Keratinocyte (primary cell): ENCODE results near the gene GRK5. TPM values are rescaled to one million over a fixed set of nuclear protein-coding genes. Genes with fewer than 3 reads are reported as not detected.

ENCODE experiments used
- DNase-seq: peaks from one replicate; pipeline ENCODE4 v3.0.0-alpha.2; 2011; ENCODE audit warnings: low read depth, missing footprints, low spot score
- FAIRE-seq: peaks from 2 replicates; lab custom pipeline; 2011; peaks lifted over from hg19 to GRCh38; lab: Jason Lieb, UNC
- H2AFZ ChIP-seq: 2 replicates; pipeline ENCODE4 v1.6.0; 2012; ENCODE audit warnings: low read length, control low read depth, inconsistent platforms; ENCODE audit not compliant: control insufficient read depth
- H3K27ac ChIP-seq: 2 replicates; pipeline ENCODE4 v1.5.1; 2011; ENCODE audit warnings: low read length; ENCODE audit not compliant: control insufficient read depth, insufficient read depth
- H3K27me3 ChIP-seq: 3 replicates; pipeline ENCODE4 v1.6.0; 2011; ENCODE audit warnings: low read length; ENCODE audit not compliant: control insufficient read depth, insufficient read depth; ENCODE audit errors: extremely low read depth
- H3K36me3 ChIP-seq, 2 experiments: 2 replicates in 1 of 2; 3 replicates in 1 of 2; pipeline ENCODE4 v1.5.1; 2011; ENCODE audit warnings: low read length in 2 of 2, mild to moderate bottlenecking in 1 of 2; ENCODE audit not compliant: control insufficient read depth in 2 of 2, insufficient read depth in 2 of 2; ENCODE audit errors: extremely low read depth in 1 of 2
- H3K4me1 ChIP-seq: 3 replicates; pipeline ENCODE4 v1.5.1; 2011; ENCODE audit warnings: low read length; ENCODE audit not compliant: control insufficient read depth, insufficient read depth; ENCODE audit errors: extremely low read depth
- H3K4me2 ChIP-seq: 3 replicates; pipeline ENCODE4 v1.6.0; 2011; ENCODE audit warnings: low read depth, low read length; ENCODE audit not compliant: control insufficient read depth, insufficient read depth; ENCODE audit errors: extremely low read depth
- H3K4me3 ChIP-seq, 3 experiments: fragments of 200-600 bp in 1 of 3; sonication (generic) in 1 of 3; 2 replicates in 2 of 3; 3 replicates in 1 of 3; pipeline ENCODE4 v1.5.1; 2011 to 2016; ENCODE audit warnings: low read length in 3 of 3, mild to moderate bottlenecking in 3 of 3, control low read depth in 2 of 3, inconsistent platforms in 1 of 3, low read depth in 1 of 3, mixed read lengths in 1 of 3, mixed run types in 1 of 3, moderate library complexity in 1 of 3; ENCODE audit not compliant: control insufficient read depth in 2 of 3, insufficient read depth in 2 of 3; ENCODE audit errors: extremely low read depth in 1 of 3
- H3K79me2 ChIP-seq: 2 replicates; pipeline ENCODE4 v1.6.0; 2012; ENCODE audit warnings: low read length; ENCODE audit not compliant: control insufficient read depth, insufficient read depth
- H3K9ac ChIP-seq: 3 replicates; pipeline ENCODE4 v1.6.0; 2011; ENCODE audit warnings: low read length; ENCODE audit not compliant: control insufficient read depth, insufficient read depth; ENCODE audit errors: extremely low read depth
- H3K9me1 ChIP-seq: 3 replicates; pipeline ENCODE4 v1.6.0; 2011; ENCODE audit warnings: low read length; ENCODE audit not compliant: control insufficient read depth, insufficient read depth; ENCODE audit errors: extremely low read depth
- H3K9me3 ChIP-seq: 2 replicates; pipeline ENCODE4 v1.5.1; 2012; ENCODE audit warnings: low read depth, low read length; ENCODE audit not compliant: control insufficient read depth
- H4K20me1 ChIP-seq: 3 replicates; pipeline ENCODE4 v1.6.0; 2011; ENCODE audit warnings: low read length; ENCODE audit not compliant: control insufficient read depth, insufficient read depth; ENCODE audit errors: extremely low read depth
- EZH2 ChIP-seq: IDR thresholded peaks from one replicate; pipeline ENCODE4 v1.6.1; 2012; ENCODE audit warnings: inconsistent platforms, mild to moderate bottlenecking, low read length, moderate library complexity
- dilution Hi-C: fragments of 300-500 bp; cut with MboI; formaldehyde crosslinking; loops from one replicate; pipeline ENCODE4 v1.7.0; 2020; ENCODE audit warnings: low sequenced_read_pairs; ENCODE audit not compliant: extremely low pct_ligation_motif_present
- polyA plus RNA-seq, 5 experiments: library from polyadenylated mRNA; depleted of rRNA in 3 of 5; stranded (reverse) in 3 of 5; stranded (forward) in 1 of 5; unstranded in 1 of 5; fragments of >200 nt; gene quantifications; 1 replicate in 1 of 5; 2 replicates in 3 of 5; 3 replicates in 1 of 5; pipeline versions ENCODE4 v1.2.1 to v1.2.3, GENCODE V29; 2011 to 2012; ENCODE audit warnings: missing spikeins in 2 of 5, low read depth in 1 of 5, low replicate concordance in 1 of 5
- TF ChIP-seq, protein P1 (sequence below), 3 experiments: IDR thresholded peaks in 1 of 3; conservative IDR thresholded peaks in 1 of 3; optimal IDR thresholded peaks in 1 of 3; 2 replicates in 2 of 3; 3 replicates in 1 of 3; pipeline versions ENCODE3 to v1.5.1; 2011; ENCODE audit warnings: low read length in 3 of 3, mild to moderate bottlenecking in 3 of 3, moderate library complexity in 2 of 3, control low read depth in 1 of 3, inconsistent platforms in 1 of 3; ENCODE audit not compliant: insufficient read depth in 2 of 3; ENCODE audit errors: extremely low read depth in 1 of 3

The GRK5 gene
- polyA plus RNA-seq, 1 donor (not counting 4 experiments of a cell fraction or from before 2014, with no cell fraction given), result 7.6 TPM

DNA sequence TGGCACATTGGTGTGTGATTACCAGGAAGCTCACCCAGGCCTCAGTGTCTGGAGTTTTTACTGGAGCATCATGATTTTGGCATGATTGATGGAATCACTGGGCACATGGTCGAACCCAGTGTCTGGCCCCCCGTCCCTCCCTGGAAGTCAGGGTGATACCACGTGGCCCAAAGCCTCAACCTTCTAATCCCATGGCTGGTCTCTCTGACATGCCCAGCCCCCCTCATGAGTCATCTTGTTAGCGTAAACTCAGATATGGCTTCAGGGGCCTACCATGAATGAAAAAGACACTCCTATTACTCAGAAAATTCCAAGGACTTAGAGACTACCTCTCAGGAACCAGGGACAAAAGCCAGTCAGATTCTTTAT is 109.3 kb downstream of the GRK5 start:
- Histone ChIP-seq H2AFZ (no peak overlapping the region), H3K9me3 (no peaks in the 10 kb centered on the region), H4K20me1 (no peaks in the 10 kb centered on the region), H3K9ac (no peak overlapping the region), H3K4me2 (peak overlapping the region; percentile 6), H3K27ac (peak overlapping the region; percentile 59), H3K27me3 (no peaks in the 10 kb centered on the region), H3K4me1 (peaks cover 30% of the 10 kb centered on the region), H3K4me3 (no peak overlapping the region), H3K36me3 (peaks cover 0 to 2% of the 10 kb centered on the region in 2 experiments), H3K79me2 (peaks cover 2% of the 10 kb centered on the region), H3K9me1 (peaks cover 6% of the 10 kb centered on the region)
- TF ChIP-seq, protein P1, sequence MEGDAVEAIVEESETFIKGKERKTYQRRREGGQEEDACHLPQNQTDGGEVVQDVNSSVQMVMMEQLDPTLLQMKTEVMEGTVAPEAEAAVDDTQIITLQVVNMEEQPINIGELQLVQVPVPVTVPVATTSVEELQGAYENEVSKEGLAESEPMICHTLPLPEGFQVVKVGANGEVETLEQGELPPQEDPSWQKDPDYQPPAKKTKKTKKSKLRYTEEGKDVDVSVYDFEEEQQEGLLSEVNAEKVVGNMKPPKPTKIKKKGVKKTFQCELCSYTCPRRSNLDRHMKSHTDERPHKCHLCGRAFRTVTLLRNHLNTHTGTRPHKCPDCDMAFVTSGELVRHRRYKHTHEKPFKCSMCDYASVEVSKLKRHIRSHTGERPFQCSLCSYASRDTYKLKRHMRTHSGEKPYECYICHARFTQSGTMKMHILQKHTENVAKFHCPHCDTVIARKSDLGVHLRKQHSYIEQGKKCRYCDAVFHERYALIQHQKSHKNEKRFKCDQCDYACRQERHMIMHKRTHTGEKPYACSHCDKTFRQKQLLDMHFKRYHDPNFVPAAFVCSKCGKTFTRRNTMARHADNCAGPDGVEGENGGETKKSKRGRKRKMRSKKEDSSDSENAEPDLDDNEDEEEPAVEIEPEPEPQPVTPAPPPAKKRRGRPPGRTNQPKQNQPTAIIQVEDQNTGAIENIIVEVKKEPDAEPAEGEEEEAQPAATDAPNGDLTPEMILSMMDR (optimal IDR thresholded peaks at IDR 0.05 in 1 of 3, IDR thresholded peaks at IDR 0.05 in 1 of 3, conservative IDR thresholded peaks at IDR 0.05 in 1 of 3; ENCODE audit: extremely low read depth in 1 of 3, insufficient read depth in 2 of 3, low read length in 3 of 3), result no peak
- no peak for TF ChIP-seq EZH2
- dilution Hi-C loops, result no loop called here
- FAIRE-seq, result no peak
- DNase-seq, result no peak

DNA sequence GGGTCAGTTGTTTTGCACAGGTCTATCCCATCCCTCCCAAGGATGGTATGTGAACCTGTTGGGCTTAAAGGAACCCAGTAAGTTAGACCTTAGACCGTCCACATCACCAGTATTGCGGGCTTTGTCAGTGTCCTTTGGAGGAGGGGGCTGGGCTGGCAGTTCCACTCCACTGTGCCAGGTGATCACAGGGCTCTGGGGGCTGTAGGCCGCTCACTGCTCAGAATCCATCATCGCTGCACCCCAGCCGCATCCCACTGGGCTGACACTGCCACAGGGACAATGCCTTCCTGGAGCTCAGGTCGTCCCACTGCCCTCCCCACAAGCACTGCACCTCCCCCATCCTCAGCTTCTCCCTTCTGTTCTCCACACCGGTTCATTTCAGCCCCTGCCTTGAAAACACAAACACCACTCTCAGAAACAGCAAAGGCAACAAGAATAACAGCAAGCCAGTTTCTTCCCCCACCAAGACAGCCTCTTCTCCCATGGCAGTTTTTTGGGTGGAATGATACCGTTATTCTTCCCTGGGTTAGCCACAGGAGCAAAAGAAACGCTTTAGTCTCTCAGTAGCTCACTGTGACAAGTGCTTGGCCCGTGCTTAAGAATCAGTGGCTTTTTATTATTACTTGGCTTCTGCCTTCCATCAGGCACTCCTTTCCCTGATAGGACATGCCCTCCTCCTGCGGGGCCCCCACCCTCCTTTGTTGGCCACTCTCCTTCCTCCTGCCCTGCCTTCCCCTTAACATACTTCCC is 111.2 kb downstream of the GRK5 start:
- Histone ChIP-seq H3K9me1 (peaks cover 6% of the 10 kb centered on the region), H3K4me3 (no peak overlapping the region), H3K9me3 (no peaks in the 10 kb centered on the region), H3K27ac (no peak overlapping the region), H3K4me2 (no peak overlapping the region), H3K36me3 (peaks cover 0 to 2% of the 10 kb centered on the region in 2 experiments), H3K79me2 (no peaks in the 10 kb centered on the region), H3K9ac (no peak overlapping the region), H3K4me1 (peaks cover 30% of the 10 kb centered on the region), H3K27me3 (no peaks in the 10 kb centered on the region), H2AFZ (no peak overlapping the region), H4K20me1 (no peaks in the 10 kb centered on the region)
- dilution Hi-C loops, result no loop called here
- TF ChIP-seq, protein P1 (optimal IDR thresholded peaks at IDR 0.05 in 1 of 3, IDR thresholded peaks at IDR 0.05 in 1 of 3, conservative IDR thresholded peaks at IDR 0.05 in 1 of 3; ENCODE audit: extremely low read depth in 1 of 3, insufficient read depth in 2 of 3, low read length in 3 of 3), result no peak
- no peak for TF ChIP-seq EZH2
- FAIRE-seq (no peak), DNase-seq (no peak)
